B cell (primary cell): ENCODE results near the gene CCDC50. TPM values are rescaled to one million over a fixed set of nuclear protein-coding genes. Genes with fewer than 3 reads are reported as not detected.

Experiments used
- ATAC-seq: fragments of 200-7000 bp; cut with Tn5 transposase; one replicate; pipeline ENCODE4 v1.10.0; 2021; ENCODE audit warnings: low read depth, mild to moderate bottlenecking, moderate number of reproducible peaks, moderate library complexity
- CTCF ChIA-PET: fragments of 350-600 bp; sonication (Branson Sonifier 250); formaldehyde crosslinking; loops from one replicate; lab custom pipeline; 2021; ENCODE audit warnings: antibody characterized with exemption, inconsistent platforms; lab: Charles Lee
- POLR2A ChIA-PET: fragments of 350-600 bp; sonication (Branson Sonifier 250); formaldehyde crosslinking; loops from one replicate; lab custom pipeline; 2021; ENCODE audit warnings: antibody characterized with exemption; lab: Charles Lee
- DNase-seq: peaks from one replicate; pipeline ENCODE4 v3.0.0; 2013
- H2AFZ ChIP-seq: 2 replicates; pipeline ENCODE4 v1.6.1; 2012; ENCODE audit warnings: mild to moderate bottlenecking, low read depth, low read length; ENCODE audit not compliant: insufficient read depth, poor library complexity, severe bottlenecking
- H3K27ac ChIP-seq, 2 donors: 1 replicate in 1 of 2; 2 replicates in 1 of 2; pipeline ENCODE4 v1.5.1; 2012 to 2013; ENCODE audit warnings: low read length in 2 of 2, mild to moderate bottlenecking in 2 of 2, moderate library complexity in 1 of 2
- H3K27me3 ChIP-seq, 4 experiments: fragments of 200-600 bp in 1 of 4; sonication (generic) in 1 of 4; replicated peaks in 1 of 4; 1 replicate in 2 of 4; 2 replicates in 2 of 4; pipeline versions ENCODE4 v1.6.1 to v1.7.0; 2013 to 2016; ENCODE audit warnings: low read length in 3 of 4, mild to moderate bottlenecking in 2 of 4, mixed read lengths in 1 of 4, moderate library complexity in 1 of 4; ENCODE audit not compliant: insufficient read depth in 4 of 4, control insufficient read depth in 3 of 4; ENCODE audit errors: control extremely low read depth in 1 of 4
- H3K36me3 ChIP-seq, 2 experiments: replicated peaks in 1 of 2; 1 replicate in 1 of 2; 2 replicates in 1 of 2; pipeline versions ENCODE4 v1.6.1 to v1.7.1; 2013; ENCODE audit warnings: low read length in 1 of 2; ENCODE audit not compliant: insufficient read depth in 2 of 2, control insufficient read depth in 1 of 2; ENCODE audit errors: control extremely low read depth in 1 of 2, extremely low read depth in 1 of 2
- H3K4me1 ChIP-seq, 2 donors: fragments of 200-600 bp in 1 of 2; sonication (generic) in 1 of 2; 1 replicate in 1 of 2; 2 replicates in 1 of 2; pipeline versions ENCODE4 v1.5.1 to v1.6.1; 2013 to 2017; ENCODE audit warnings: low read length in 2 of 2; ENCODE audit not compliant: control insufficient read depth in 2 of 2, insufficient read depth in 2 of 2
- H3K4me2 ChIP-seq: replicated peaks from 2 replicates; pipeline ENCODE3; 2012; ENCODE audit warnings: mild to moderate bottlenecking, low read depth, low read length; ENCODE audit not compliant: poor library complexity, severe bottlenecking
- H3K4me3 ChIP-seq, 5 experiments: fragments of 200-600 bp in 1 of 5; sonication (generic) in 1 of 5; 1 replicate in 3 of 5; 2 replicates in 2 of 5; pipeline versions ENCODE4 v1.5.1 to v1.7.0; 2011 to 2016; ENCODE audit warnings: low read length in 4 of 5, mild to moderate bottlenecking in 4 of 5, low read depth in 2 of 5, control low read depth in 1 of 5, moderate library complexity in 1 of 5; ENCODE audit not compliant: insufficient read depth in 1 of 5; ENCODE audit errors: control extremely low read depth in 1 of 5, extremely low read depth in 1 of 5
- H3K79me2 ChIP-seq: fragments of 200-600 bp; sonication (generic); one replicate; pipeline ENCODE4 v1.6.0; 2016; ENCODE audit warnings: low read length; ENCODE audit not compliant: control insufficient read depth, insufficient read depth
- H3K9ac ChIP-seq: fragments of 200-600 bp; sonication (generic); 2 replicates; pipeline ENCODE4 v1.6.1; 2017; ENCODE audit warnings: mild to moderate bottlenecking, low read length, moderate library complexity
- H3K9me3 ChIP-seq, 3 donors: one replicate each; pipeline versions ENCODE4 v1.6.1 to v1.7.1; 2013; ENCODE audit warnings: low read length in 2 of 3; ENCODE audit not compliant: control insufficient read depth in 2 of 3, insufficient read depth in 1 of 3; ENCODE audit errors: control extremely low read depth in 1 of 3
- H4K20me1 ChIP-seq: 2 replicates; pipeline ENCODE4 v1.6.0; 2012; ENCODE audit warnings: mild to moderate bottlenecking, low read length; ENCODE audit not compliant: insufficient read depth, control insufficient read depth, poor library complexity, severe bottlenecking
- H3K27ac Mint-ChIP-seq: one replicate; pipeline ENCODE4 v1.8.0; 2021; ENCODE audit warnings: mixed read lengths
- H3K27me3 Mint-ChIP-seq: one replicate; pipeline ENCODE4 v1.8.0; 2021; ENCODE audit warnings: mixed read lengths
- H3K4me1 Mint-ChIP-seq: one replicate; pipeline ENCODE4 v1.8.0; 2021; ENCODE audit warnings: mixed read lengths
- H3K4me3 Mint-ChIP-seq: one replicate; pipeline ENCODE4 v1.8.0; 2021; ENCODE audit warnings: mixed read lengths
- H3K9me3 Mint-ChIP-seq: one replicate; pipeline ENCODE4 v1.8.0; 2022; ENCODE audit warnings: mixed read lengths; ENCODE audit not compliant: insufficient read depth
- CTCF ChIP-seq: fragments of 200-600 bp; IDR thresholded peaks from one replicate; pipeline ENCODE4 v1.8.0; 2022; ENCODE audit warnings: antibody characterized with exemption, mild to moderate bottlenecking
- EZH2 ChIP-seq: IDR thresholded peaks from 2 replicates; pipeline ENCODE4 v1.6.1; 2012; ENCODE audit warnings: borderline replicate concordance, low read depth, mild to moderate bottlenecking, moderate library complexity, low read length; ENCODE audit not compliant: insufficient read depth, poor library complexity, severe bottlenecking
- WGBS: methylation state at CpG from one replicate; pipeline ENCODE4 v1.1.5; 2013; ENCODE audit warnings: missing lambda C conversion rate; ENCODE audit not compliant: insufficient coverage; 5-methylcytosine and 5-hydroxymethylcytosine counted together
- intact Hi-C: fragments of 100-400 bp; cut with micrococcal nuclease; formaldehyde crosslinking; loops from one replicate; pipeline ENCODE4 v1.10.0; 2022
- polyA plus RNA-seq: library from polyadenylated mRNA; depleted of rRNA; stranded (reverse); fragments of >200 nt; gene quantifications from 2 replicates; pipeline ENCODE4 v1.2.3, GENCODE V29; 2012
- total RNA-seq, 2 donors: library from RNA; stranded (reverse); fragments of 120-200 nt in 1 of 2; gene quantifications; 1 replicate in 1 of 2; 2 replicates in 1 of 2; pipeline versions ENCODE4 v1.2.3 to v1.2.4, GENCODE V29; 2013 to 2022

The CCDC50 gene
- total and polyA plus RNA-seq, 2 donors (not counting 1 experiment from before 2014, with no cell fraction given), result 48.7 to 121 TPM

DNA sequence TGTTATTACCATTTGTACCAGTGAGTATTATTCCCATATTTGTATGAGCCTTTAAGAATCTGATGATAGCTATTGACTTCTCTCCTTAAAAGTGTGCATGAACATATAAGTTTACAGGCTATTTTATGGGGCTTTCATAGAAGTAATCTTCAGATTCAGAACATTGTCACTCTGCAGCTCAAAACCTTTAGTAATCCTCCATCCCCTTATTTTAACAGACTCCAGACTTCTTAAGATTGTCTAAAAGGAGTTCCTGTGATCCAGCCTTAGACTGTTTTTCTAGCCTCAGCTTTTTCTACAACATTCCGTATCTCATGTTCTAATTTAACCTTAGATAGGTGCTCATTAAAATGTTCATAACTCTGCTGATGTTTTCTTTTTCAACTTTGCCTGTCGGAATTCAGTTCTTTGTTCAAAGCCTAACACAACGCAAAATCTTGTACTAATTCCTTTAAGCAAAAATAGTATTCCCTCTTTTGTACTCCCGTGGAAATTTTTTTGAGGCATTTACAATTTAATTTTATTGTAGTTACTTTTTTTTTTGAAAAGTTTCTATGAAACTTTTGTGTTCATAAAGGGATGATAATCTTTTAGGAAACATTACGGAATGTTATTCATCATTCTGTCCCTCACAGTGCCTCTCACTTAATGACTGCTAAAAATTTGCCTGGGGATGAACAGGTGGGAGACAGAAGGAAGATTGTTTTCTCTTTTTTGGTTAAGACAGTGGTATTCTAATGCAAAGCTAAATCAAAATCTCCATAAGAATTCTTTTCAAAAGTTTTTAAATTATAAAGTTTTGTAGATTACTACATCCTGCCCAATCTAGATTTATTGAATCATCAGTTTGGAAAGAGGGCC, 39.8 kb downstream of the CCDC50 start:
- WGBS, result no CpG with 5 or more reads among the region's 5 CpGs
- TF ChIP-seq EZH2, result no peak
- no peak for TF ChIP-seq CTCF
- ATAC-seq, result no peak

DNA sequence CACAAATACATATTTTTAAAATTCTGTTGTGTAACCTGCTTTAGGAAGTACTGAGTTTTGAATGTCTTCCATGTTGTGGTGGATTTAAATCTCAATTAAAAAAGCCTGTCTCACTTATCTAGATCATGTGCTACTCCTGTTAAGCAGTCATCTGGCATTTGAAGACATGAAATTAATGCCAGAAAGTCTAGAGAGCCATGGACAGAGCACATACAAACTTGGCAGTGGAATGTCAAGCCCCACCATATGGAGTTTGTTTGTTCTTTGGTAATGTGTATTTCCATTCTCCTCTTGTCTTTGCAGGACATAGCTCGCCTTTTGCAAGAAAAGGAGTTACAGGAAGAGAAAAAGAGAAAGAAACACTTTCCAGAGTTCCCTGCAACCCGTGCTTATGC, 40.4 kb downstream of the CCDC50 start:
- TF ChIP-seq EZH2, result no peak
- TF ChIP-seq CTCF, result no peak
- H3K27me3 ChIP-seq, result no peaks in the 10 kb centered on the region
- no peak overlapping the region for H3K4me2 ChIP-seq
- H4K20me1 ChIP-seq, result no peaks in the 10 kb centered on the region
- H3K36me3 ChIP-seq, result peaks cover 8 to 75% of the 10 kb centered on the region in 2 experiments
- H3K27me3 Mint-ChIP-seq, result no peaks in the 10 kb centered on the region
- CTCF ChIA-PET, result interaction anchor here (0.9 kb wide), 1 partner anchor 126 kb away, joined by 3 read pairs; no protein-coding TSS in a partner anchor
- no CpG with 5 or more reads among the region's 2 CpGs for WGBS
- H3K27ac ChIP-seq, result peak overlapping the region in 1 of 2 donors; percentile 8
- H3K4me3 ChIP-seq, result no peak overlapping the region
- H3K4me1 Mint-ChIP-seq, result peaks cover 19% of the 10 kb centered on the region
- intact Hi-C loops, result loop anchor here (5.0 kb wide), 1 partner anchor 37 kb away; the partner anchor contains the start of gene UTS2B
- peaks cover 17% of the 10 kb centered on the region for H3K79me2 ChIP-seq
- DNase-seq (no peak), ATAC-seq (no peak)
- no peak overlapping the region for H3K4me3 Mint-ChIP-seq
- H2AFZ ChIP-seq, result no peak overlapping the region
- H3K9me3 Mint-ChIP-seq, result peaks cover 4% of the 10 kb centered on the region
- H3K4me1 ChIP-seq, result peaks cover 8 to 15% of the 10 kb centered on the region in 2 donors
- POLR2A ChIA-PET, result no interaction called here
- no peak overlapping the region for H3K27ac Mint-ChIP-seq
- H3K9ac ChIP-seq, result no peak overlapping the region
- H3K9me3 ChIP-seq, result no peaks in the 10 kb centered on the region

More for the DNA sequence above, 39.8 kb downstream of the CCDC50 start:
- Mint-ChIP-seq H3K27ac (peak overlapping the region; percentile 28), H3K9me3 (peaks cover 4% of the 10 kb centered on the region), H3K4me3 (no peak overlapping the region), H3K4me1 (peaks cover 19% of the 10 kb centered on the region), H3K27me3 (no peaks in the 10 kb centered on the region)
- H3K27ac ChIP-seq, result peak overlapping the region in 1 of 2 donors; percentile 8
- H3K79me2 ChIP-seq, result peaks cover 21% of the 10 kb centered on the region
- H3K4me3 ChIP-seq, result no peak overlapping the region
- ChIA-PET POLR2A (no interaction called here), CTCF (interaction anchor here (0.9 to 1.1 kb wide), 2 partner anchors 124 to 125 kb away, joined by 3 read pairs; no protein-coding TSS in a partner anchor)
- peaks cover 8 to 78% of the 10 kb centered on the region in 2 experiments for H3K36me3 ChIP-seq
- intact Hi-C loops, result no loop called here
- no peaks in the 10 kb centered on the region for H3K9me3 ChIP-seq
- no peaks in the 10 kb centered on the region for H4K20me1 ChIP-seq
- H3K4me1 ChIP-seq, result peaks cover 8 to 15% of the 10 kb centered on the region in 2 donors
- no peaks in the 10 kb centered on the region for H3K27me3 ChIP-seq
- H3K4me2 ChIP-seq, result no peak overlapping the region
- no peak overlapping the region for H3K9ac ChIP-seq
- no peak overlapping the region for H2AFZ ChIP-seq
- DNase-seq, result no peak
